IMR-90 (cell line): ENCODE measurements around the gene CIB2. TPM values are rescaled to one million over a fixed set of nuclear protein-coding genes. Genes with fewer than 3 reads are reported as not detected.

ENCODE experiments used
- polyA plus RNA-seq, 3 experiments: library from polyadenylated mRNA; depleted of rRNA; stranded (reverse); fragments of >200 nt; gene quantifications; 2 replicates each; pipeline ENCODE4 v1.2.3, GENCODE V29; 2012; ENCODE audit warnings: low replicate concordance in 1 of 3
- total RNA-seq: library from RNA; depleted of rRNA; stranded (reverse); fragments of >200 nt; gene quantifications from 2 replicates; pipeline ENCODE4 v1.2.3, GENCODE V29; 2012
- TF ChIP-seq, protein P1 (sequence below): conservative IDR thresholded peaks from 2 replicates; pipeline ENCODE4 v1.5.1; 2012; ENCODE audit warnings: mild to moderate bottlenecking, low read depth, low read length, improper control_type of control experiment

CIB2 gene
- total and polyA plus RNA-seq, 2 of the 4 experiments (the other 2 are of a cell fraction), result 2.2 to 2.4 TPM

DNA sequence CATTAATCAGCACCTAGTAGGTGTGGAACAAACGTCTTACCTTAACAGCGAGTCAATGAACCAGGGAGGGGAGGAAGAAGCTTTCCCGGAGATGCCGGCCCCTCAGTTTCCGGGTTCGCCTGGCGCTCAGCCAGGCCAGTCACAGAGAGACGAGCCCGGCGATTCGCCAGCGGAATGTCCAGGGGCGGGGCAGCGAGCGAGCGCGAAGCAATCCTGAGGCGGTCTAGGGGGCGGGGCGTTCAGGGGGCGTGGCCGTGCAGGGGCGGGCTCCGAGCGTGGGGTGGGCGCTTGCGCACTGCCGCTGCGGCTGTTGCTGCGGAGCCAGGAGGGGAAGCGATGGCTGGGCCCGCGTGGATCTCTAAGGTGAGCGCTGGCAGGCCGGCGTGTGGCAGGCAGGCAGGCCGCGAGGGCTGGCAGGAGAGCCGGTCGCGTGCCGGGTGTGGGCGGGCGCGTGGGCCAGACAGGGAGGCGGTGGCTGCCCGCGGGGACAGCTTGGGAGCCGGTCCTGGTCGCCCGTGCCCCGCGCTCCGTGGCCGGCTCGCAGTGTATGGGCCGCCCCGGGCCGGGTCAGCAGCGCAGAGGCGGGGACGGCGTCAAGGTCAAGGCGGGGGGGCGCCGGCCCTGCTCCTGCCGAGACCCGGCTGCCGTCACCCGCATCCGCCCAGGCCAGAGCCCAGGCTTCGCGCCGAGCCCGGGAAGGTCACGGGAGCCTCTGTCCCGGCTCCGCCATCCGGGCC is 18.0 kb upstream of the CIB2 start, which contains the start of gene IDH3A (continued):
- TF ChIP-seq, protein P1, sequence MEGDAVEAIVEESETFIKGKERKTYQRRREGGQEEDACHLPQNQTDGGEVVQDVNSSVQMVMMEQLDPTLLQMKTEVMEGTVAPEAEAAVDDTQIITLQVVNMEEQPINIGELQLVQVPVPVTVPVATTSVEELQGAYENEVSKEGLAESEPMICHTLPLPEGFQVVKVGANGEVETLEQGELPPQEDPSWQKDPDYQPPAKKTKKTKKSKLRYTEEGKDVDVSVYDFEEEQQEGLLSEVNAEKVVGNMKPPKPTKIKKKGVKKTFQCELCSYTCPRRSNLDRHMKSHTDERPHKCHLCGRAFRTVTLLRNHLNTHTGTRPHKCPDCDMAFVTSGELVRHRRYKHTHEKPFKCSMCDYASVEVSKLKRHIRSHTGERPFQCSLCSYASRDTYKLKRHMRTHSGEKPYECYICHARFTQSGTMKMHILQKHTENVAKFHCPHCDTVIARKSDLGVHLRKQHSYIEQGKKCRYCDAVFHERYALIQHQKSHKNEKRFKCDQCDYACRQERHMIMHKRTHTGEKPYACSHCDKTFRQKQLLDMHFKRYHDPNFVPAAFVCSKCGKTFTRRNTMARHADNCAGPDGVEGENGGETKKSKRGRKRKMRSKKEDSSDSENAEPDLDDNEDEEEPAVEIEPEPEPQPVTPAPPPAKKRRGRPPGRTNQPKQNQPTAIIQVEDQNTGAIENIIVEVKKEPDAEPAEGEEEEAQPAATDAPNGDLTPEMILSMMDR, result no peak
